Activated CD4-positive, alpha-beta T cell treated with anti-CD3 and anti-CD28 coated beads, Interleukin-2, Interleukin-6, amounts not matched to agents 100 ng/mL and 50 ng/mL, durations not matched to agents 16 hours and 8 hours (primary cell): ENCODE data around the gene TSC22D2.
"Not testable (repeated sequence)": the region's sequence is repeated elsewhere in the genome, so short reads cannot be mapped to it uniquely, and the experiment has no call there.

Experiments used
- DNase-seq: peaks from one replicate; pipeline ENCODE4 v3.0.0-alpha.2; 2020

The TSC22D2 gene

GRCh38 chr3:150490277-150490986, 82.3 kb downstream of the TSC22D2 start:
- no peak for DNase-seq

- no peak for DNase-seq
Observed at GRCh38 chr3:150494411-150494977, 86.4 kb downstream of the TSC22D2 start.

DNA sequence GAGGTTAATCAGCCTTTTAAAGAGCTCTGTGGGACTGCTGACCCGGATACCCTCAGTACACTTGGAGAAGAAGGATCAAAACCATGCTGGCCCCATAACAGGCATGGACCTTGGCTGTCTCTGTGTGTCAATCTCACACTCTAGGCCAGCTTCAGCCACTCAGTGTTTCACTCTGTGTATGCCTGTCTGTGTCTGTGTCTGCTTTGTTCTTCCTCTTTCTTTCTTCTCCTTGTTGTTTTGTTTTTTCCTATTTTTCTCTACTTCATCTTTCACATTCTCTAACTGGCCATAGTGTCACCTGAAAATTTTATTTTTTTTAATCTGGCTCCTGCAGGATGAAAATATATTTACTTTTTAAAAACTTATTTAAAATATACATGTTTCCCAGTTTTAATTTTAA, 87.1 kb downstream of the TSC22D2 start:
- no peak for DNase-seq

DNA sequence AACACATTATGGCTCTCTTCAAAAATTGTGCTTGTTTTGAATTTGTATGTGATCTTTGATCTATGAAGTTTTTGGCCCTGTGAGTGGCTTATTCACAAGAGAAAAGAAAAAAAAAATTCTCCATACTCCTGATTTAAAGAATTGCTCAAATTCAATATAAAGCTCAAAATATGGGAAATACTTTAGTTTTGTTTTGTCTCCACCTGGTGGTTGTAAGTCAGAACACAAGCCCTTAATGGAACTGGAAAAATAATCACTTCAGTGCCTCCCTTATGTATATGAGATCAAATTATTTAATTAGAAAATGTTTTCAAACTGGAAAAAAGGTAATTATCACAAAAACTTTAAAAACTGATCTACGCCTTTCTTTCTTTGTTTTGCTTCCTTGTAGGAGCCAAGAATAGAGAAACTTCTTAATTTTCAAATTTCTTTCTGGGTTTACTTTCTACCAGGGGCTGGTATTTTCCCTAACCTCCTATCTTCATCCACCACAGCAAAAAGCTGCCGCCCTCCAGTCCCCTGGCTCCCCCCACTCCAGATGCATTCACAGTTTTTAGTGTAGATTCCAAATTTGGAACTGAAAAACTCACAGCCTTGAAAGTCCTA, 87.6 kb downstream of the TSC22D2 start:
- peak; percentile 44 for DNase-seq

DNA sequence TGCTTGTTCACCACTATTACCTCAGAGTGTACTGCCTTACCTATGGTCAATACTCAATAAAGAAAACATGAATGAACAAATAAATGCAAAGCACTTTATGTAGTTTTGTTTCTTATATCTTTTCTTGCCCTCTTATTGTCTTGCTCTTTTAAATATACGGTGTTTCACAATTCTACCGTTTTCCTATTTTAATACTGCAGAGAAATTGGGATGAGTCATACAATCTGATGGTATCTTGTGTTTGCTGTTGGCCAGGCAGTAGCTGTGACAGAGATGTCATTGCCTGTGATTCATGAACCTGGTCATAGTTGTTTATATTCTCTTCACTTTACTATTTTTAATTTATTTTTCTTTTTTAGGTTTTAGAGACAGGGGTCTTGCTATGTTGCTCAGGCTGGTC, 89.9 kb downstream of the TSC22D2 start:
- no peak for DNase-seq

DNA sequence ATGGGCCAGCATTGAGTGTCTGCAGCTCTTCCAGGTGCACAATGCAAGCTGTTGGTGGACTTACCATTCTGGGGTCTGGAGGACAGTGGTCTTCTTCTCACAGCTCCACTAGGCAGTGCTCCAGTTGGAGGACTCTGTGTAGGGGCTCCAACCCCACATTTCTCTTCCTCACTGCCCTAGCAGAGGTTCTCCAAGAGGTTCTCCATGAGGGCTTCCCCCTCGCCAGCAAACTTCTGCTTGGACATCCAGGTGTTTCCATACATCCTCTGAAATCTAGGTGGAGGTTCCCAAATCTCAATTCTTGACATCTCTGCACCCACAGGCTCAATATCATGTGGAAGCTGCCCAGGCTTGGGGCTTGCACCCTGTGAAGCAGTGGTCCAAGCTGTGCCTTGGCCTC, 92.9 kb downstream of the TSC22D2 start:
- DNase-seq = not testable (repeated sequence)

- DNase-seq = no peak
Observed at GRCh38 chr3:150503402-150504099, 95.5 kb downstream of the TSC22D2 start.

DNA sequence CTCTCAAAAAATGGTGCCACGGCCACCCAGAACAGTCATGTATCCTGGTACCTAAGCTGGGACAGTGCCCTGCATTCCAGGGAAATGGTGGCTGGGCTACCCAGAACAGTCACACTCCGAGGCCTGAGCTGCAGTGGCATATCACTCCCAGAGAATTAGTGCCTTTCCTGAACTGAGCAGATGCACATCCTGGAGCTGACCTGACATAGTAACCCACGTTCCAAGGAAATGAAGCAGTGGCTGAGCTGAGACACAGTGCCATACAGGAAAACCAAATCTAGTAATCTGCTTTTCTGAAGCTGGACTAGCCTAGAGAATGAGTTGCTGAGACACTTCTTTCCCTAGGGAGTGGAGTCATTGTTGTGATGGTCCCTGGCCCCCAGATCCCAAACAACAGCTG, 96.4 kb downstream of the TSC22D2 start:
- no peak for DNase-seq

DNA sequence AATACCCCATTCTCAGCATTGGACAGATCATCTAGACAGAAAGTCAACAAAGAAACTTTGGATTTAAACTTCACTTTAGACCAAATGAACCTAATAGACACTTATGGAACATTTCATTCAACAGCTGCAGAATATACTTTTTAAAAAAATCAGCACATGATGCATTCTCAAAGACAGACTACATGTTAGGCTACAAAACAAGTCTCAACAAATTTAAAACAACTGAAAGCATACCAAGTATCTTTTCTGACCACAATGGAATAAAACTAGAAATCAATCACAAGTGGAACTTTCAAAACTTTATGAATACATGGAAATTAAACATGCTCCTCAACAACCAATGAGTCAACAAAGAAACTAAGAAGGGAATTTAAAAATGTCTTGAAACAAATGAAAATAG, 100.3 kb downstream of the TSC22D2 start:
- DNase-seq = no peak

DNA sequence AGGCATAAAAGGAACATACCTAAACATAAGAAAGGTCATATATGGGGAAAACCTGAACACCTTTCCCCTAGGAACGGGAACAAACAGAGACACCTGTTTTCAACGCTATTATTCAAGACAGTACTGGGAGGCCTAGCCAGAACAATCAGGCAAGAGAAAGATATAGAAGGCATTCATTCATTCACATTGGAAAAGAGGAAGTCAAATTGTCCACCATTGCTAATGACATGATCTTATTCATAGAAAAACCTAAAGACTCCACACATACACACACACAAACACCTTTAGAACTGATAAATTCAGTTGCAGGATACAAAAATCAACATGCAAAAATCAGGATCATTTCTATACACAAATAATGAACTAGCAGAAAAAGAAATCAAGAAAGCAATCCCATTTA, 101.7 kb downstream of the TSC22D2 start:
- DNase-seq = no peak

DNA sequence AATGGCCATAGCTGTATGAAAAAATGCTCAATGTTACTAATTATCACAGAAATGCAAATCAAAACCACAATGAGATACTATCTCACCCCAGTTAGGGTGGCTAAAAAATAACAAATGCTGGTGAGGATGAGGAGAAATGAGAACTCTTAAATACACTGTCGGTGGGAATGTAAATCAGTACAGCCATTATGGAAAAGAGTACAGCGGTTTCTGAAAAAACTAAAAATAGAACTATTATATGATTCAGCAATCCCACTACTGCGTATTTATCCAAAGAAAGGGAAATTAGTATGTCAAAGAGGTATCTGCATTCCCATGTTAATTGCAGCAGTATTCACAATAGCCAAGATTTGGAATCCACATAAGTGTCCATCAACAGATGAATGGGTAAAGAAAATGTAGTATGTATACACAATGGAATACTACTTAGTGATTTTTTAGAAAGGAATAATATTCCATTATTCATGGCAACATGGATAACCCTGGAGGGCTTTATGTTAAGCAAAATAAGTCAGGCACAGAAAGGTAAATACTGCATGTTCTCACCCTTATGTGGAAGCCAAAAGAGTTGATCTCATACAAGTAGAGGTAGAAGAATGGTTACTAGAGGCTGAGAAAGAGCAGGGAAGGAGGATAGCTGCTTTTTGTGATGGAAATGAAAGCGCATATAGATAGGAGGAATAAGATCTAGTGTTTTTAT, 103.2 kb downstream of the TSC22D2 start:
- DNase-seq = no peak

DNA sequence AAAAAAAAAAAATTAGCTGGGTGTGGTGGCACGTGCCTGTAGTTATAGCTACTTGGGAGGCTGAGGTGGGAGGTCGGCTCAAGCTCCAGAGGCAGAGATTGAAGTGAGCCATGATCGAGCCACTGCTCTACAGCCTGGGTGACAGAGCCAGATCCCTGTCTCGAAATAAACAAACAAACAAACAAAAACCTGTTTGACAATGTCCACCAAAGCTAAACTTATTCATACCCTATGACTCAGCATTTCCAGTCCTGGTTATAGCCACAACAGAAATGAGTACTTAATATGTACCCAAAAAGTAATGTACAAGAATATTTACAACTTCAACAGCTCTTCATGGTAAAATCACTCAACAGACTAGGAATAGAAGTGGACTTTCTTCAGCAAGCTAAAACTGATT, 107.1 kb downstream of the TSC22D2 start:
- no peak for DNase-seq
